Right atrium auricular region (tissue), 2 donors: ENCODE results near the gene PAX7. TPM values are rescaled to one million over a fixed set of nuclear protein-coding genes. Genes with fewer than 3 reads are reported as not detected.
A peak's percentile ranks its signal among the peaks of the same experiment; 100 is the strongest.

Experiments
- DNase-seq: peaks from one replicate; pipeline ENCODE4 v3.0.0-alpha.2; 2019; ENCODE audit warnings: low spot score
- H3K27ac ChIP-seq, 2 donors: fragments of 200-600 bp; sonication (generic); 1 replicate in 1 of 2; 2 replicates in 1 of 2; pipeline ENCODE4 v1.5.1; 2016 to 2019
- H3K27me3 ChIP-seq, 2 donors: fragments of 200-600 bp; sonication (generic); one replicate each; pipeline versions ENCODE4 v1.5.1 to v1.6.0; 2017 to 2019
- H3K36me3 ChIP-seq: fragments of 200-600 bp; sonication (generic); one replicate; pipeline ENCODE4 v1.5.1; 2016
- H3K4me1 ChIP-seq, 2 donors: fragments of 200-600 bp; sonication (generic); one replicate each; pipeline versions ENCODE4 v1.5.1 to v1.6.0; 2017 to 2019
- H3K4me3 ChIP-seq, 2 donors: fragments of 200-600 bp; sonication (generic); 1 replicate in 1 of 2; 2 replicates in 1 of 2; pipeline ENCODE4 v1.5.1; 2017 to 2019; ENCODE audit warnings: mild to moderate bottlenecking in 1 of 2, moderate library complexity in 1 of 2
- H3K9me3 ChIP-seq, 2 donors: fragments of 200-600 bp; sonication (generic); one replicate each; pipeline ENCODE4 v1.5.1; 2019
- CTCF ChIP-seq, 2 donors: fragments of 200-600 bp; sonication (generic); IDR thresholded peaks; one replicate each; pipeline ENCODE4 v1.5.1; 2019; ENCODE audit warnings: antibody characterized with exemption in 2 of 2
- total RNA-seq, 2 donors: library from RNA; depleted of rRNA; stranded (reverse); fragments of >200 nt; gene quantifications; one replicate each; pipeline ENCODE4 v1.1.0, GENCODE V29; 2016

Gene PAX7
- total RNA-seq, 2 donors from 2014 or later, result not detected

GRCh38 chr1:18673976-18674375, 43.3 kb downstream of the PAX7 start:
- no peaks in the 10 kb centered on the region for H3K36me3 ChIP-seq
- DNase-seq, result no peak
- H3K9me3 ChIP-seq, result no peaks in the 10 kb centered on the region
- no peak for TF ChIP-seq CTCF (IDR thresholded peaks at IDR 0.05)
- no peak overlapping the region for H3K27ac ChIP-seq
- H3K4me3 ChIP-seq, result no peak overlapping the region
- H3K4me1 ChIP-seq, result no peaks in the 10 kb centered on the region
- H3K27me3 ChIP-seq, result no peaks in the 10 kb centered on the region

- TF ChIP-seq CTCF (IDR thresholded peaks at IDR 0.05), result no peak
- no peak overlapping the region for H3K4me3 ChIP-seq
- no peaks in the 10 kb centered on the region for H3K36me3 ChIP-seq
- no peaks in the 10 kb centered on the region for H3K27me3 ChIP-seq
- DNase-seq, result no peak
- no peaks in the 10 kb centered on the region for H3K9me3 ChIP-seq
- no peaks in the 10 kb centered on the region for H3K4me1 ChIP-seq
- H3K27ac ChIP-seq, result no peak overlapping the region
Observed at GRCh38 chr1:18676332-18676781, 45.7 kb downstream of the PAX7 start.

GRCh38 chr1:18681423-18681835, 50.8 kb downstream of the PAX7 start:
- no peaks in the 10 kb centered on the region for H3K4me1 ChIP-seq
- H3K9me3 ChIP-seq, result no peaks in the 10 kb centered on the region
- peak in 1 of 2 donors; percentile 56 for TF ChIP-seq CTCF (IDR thresholded peaks at IDR 0.05)
- DNase-seq, result no peak
- H3K27me3 ChIP-seq, result no peaks in the 10 kb centered on the region
- no peak overlapping the region for H3K27ac ChIP-seq
- no peak overlapping the region for H3K4me3 ChIP-seq
- no peaks in the 10 kb centered on the region for H3K36me3 ChIP-seq

GRCh38 chr1:18682375-18682774, 51.7 kb downstream of the PAX7 start:
- no peak for DNase-seq
- H3K4me3 ChIP-seq, result no peak overlapping the region
- no peaks in the 10 kb centered on the region for H3K4me1 ChIP-seq
- H3K9me3 ChIP-seq, result no peaks in the 10 kb centered on the region
- TF ChIP-seq CTCF (IDR thresholded peaks at IDR 0.05), result no peak
- H3K36me3 ChIP-seq, result no peaks in the 10 kb centered on the region
- no peak overlapping the region for H3K27ac ChIP-seq
- H3K27me3 ChIP-seq, result no peaks in the 10 kb centered on the region

- no peak for DNase-seq
- no peaks in the 10 kb centered on the region for H3K36me3 ChIP-seq
- no peaks in the 10 kb centered on the region for H3K4me1 ChIP-seq
- H3K4me3 ChIP-seq, result no peak overlapping the region
- H3K27ac ChIP-seq, result no peak overlapping the region
- H3K9me3 ChIP-seq, result no peaks in the 10 kb centered on the region
- H3K27me3 ChIP-seq, result no peaks in the 10 kb centered on the region
- no peak for TF ChIP-seq CTCF (IDR thresholded peaks at IDR 0.05)
Observed at GRCh38 chr1:18684303-18684702, 53.7 kb downstream of the PAX7 start.

GRCh38 chr1:18686540-18686939, 55.9 kb downstream of the PAX7 start:
- no peaks in the 10 kb centered on the region for H3K27me3 ChIP-seq
- no peaks in the 10 kb centered on the region for H3K9me3 ChIP-seq
- H3K27ac ChIP-seq, result no peak overlapping the region
- no peaks in the 10 kb centered on the region for H3K36me3 ChIP-seq
- H3K4me1 ChIP-seq, result no peaks in the 10 kb centered on the region
- no peak overlapping the region for H3K4me3 ChIP-seq
- TF ChIP-seq CTCF (IDR thresholded peaks at IDR 0.05), result no peak
- DNase-seq, result no peak
